Measurements from ENCODE around the gene CFD.
"Not testable (repeated sequence)": the region's sequence is repeated elsewhere in the genome, so short reads cannot be mapped to it uniquely, and the experiment has no call there.

CFD gene

GRCh38 chr19:815775-816499 is 43.5 kb upstream of the CFD start:
- no peak overlapping the region for H3K4me3 ChIP-seq (ENCODE audit: low read length)
- no peaks in the 10 kb centered on the region for H3K4me1 ChIP-seq (ENCODE audit: control insufficient read depth, insufficient read depth, low read length)
- peaks cover 6% of the 10 kb centered on the region for H3K36me3 ChIP-seq (ENCODE audit: control insufficient read depth, insufficient read depth, low read length)
- no peaks in the 10 kb centered on the region for H3K27me3 ChIP-seq (ENCODE audit: control insufficient read depth, insufficient read depth, low read length)
- no peak overlapping the region for H3K27ac ChIP-seq (ENCODE audit: low read depth, low read length)
- H3K9ac ChIP-seq (ENCODE audit: low read length): no peak overlapping the region

GRCh38 chr19:816500-816857 is 43.0 kb upstream of the CFD start:
- no peak overlapping the region for H3K4me3 ChIP-seq (ENCODE audit: low read length)
- no peak overlapping the region for H3K27ac ChIP-seq (ENCODE audit: low read depth, low read length)
- no peaks in the 10 kb centered on the region for H3K4me1 ChIP-seq (ENCODE audit: control insufficient read depth, insufficient read depth, low read length)
- peaks cover 5% of the 10 kb centered on the region for H3K36me3 ChIP-seq (ENCODE audit: control insufficient read depth, insufficient read depth, low read length)
- H3K27me3 ChIP-seq (ENCODE audit: control insufficient read depth, insufficient read depth, low read length): no peaks in the 10 kb centered on the region
- H3K9ac ChIP-seq (ENCODE audit: low read length): no peak overlapping the region

GRCh38 chr19:820212-820611 is 39.3 kb upstream of the CFD start:
- H3K27me3 ChIP-seq (ENCODE audit: control insufficient read depth, insufficient read depth, low read length); H3K36me3 ChIP-seq (ENCODE audit: control insufficient read depth, insufficient read depth, low read length); H3K4me3 ChIP-seq (ENCODE audit: low read length); H3K27ac ChIP-seq (ENCODE audit: low read depth, low read length); H3K9ac ChIP-seq (ENCODE audit: low read length); H3K4me1 ChIP-seq (ENCODE audit: control insufficient read depth, insufficient read depth, low read length): not testable (repeated sequence)

GRCh38 chr19:821231-821824 is 38.1 kb upstream of the CFD start:
- no peak overlapping the region for H3K9ac ChIP-seq (ENCODE audit: low read length)
- H3K4me3 ChIP-seq (ENCODE audit: low read length): no peak overlapping the region

GRCh38 chr19:821825-822503 is 37.5 kb upstream of the CFD start, which contains the start of gene PLPPR3:
PLPPR3 (minus strand) TSS chr19:821955; CDS start chr19:821559, 396 bp downstream.
- Histone ChIP-seq H3K27ac (ENCODE audit: low read depth, low read length) (no peak within 1 kb of the TSS), H3K4me1 (ENCODE audit: control insufficient read depth, insufficient read depth, low read length) (no peaks in the 10 kb centered on the region), H3K36me3 (ENCODE audit: control insufficient read depth, insufficient read depth, low read length) (no peaks in the 10 kb centered on the region), H3K9ac (ENCODE audit: low read length) (no peak within 1 kb of the TSS), H3K27me3 (ENCODE audit: control insufficient read depth, insufficient read depth, low read length) (peaks cover 6% of the 10 kb centered on the region), H3K4me3 (ENCODE audit: low read length) (no peak within 1 kb of the TSS)

More at GRCh38 chr19:821231-821824, 38.1 kb upstream of the CFD start:
- H3K27ac ChIP-seq (ENCODE audit: low read depth, low read length): no peak overlapping the region
- no peaks in the 10 kb centered on the region for H3K36me3 ChIP-seq (ENCODE audit: control insufficient read depth, insufficient read depth, low read length)
- H3K27me3 ChIP-seq (ENCODE audit: control insufficient read depth, insufficient read depth, low read length): peaks cover 6% of the 10 kb centered on the region
- H3K4me1 ChIP-seq (ENCODE audit: control insufficient read depth, insufficient read depth, low read length): no peaks in the 10 kb centered on the region

- Histone ChIP-seq H3K4me3 (ENCODE audit: low read length) (no peak overlapping the region), H3K36me3 (ENCODE audit: control insufficient read depth, insufficient read depth, low read length) (no peaks in the 10 kb centered on the region), H3K27ac (ENCODE audit: low read depth, low read length) (no peak overlapping the region), H3K9ac (ENCODE audit: low read length) (no peak overlapping the region), H3K4me1 (ENCODE audit: control insufficient read depth, insufficient read depth, low read length) (no peaks in the 10 kb centered on the region), H3K27me3 (ENCODE audit: control insufficient read depth, insufficient read depth, low read length) (peaks cover 6% of the 10 kb centered on the region)
These were observed 35.8 kb upstream of the CFD start for GRCh38 chr19:823565-824121.

- no peaks in the 10 kb centered on the region for H3K4me1 ChIP-seq (ENCODE audit: control insufficient read depth, insufficient read depth, low read length)
- no peak overlapping the region for H3K9ac ChIP-seq (ENCODE audit: low read length)
- H3K4me3 ChIP-seq (ENCODE audit: low read length): no peak overlapping the region
- no peaks in the 10 kb centered on the region for H3K36me3 ChIP-seq (ENCODE audit: control insufficient read depth, insufficient read depth, low read length)
- peaks cover 9% of the 10 kb centered on the region for H3K27me3 ChIP-seq (ENCODE audit: control insufficient read depth, insufficient read depth, low read length)
- H3K27ac ChIP-seq (ENCODE audit: low read depth, low read length): no peak overlapping the region
These were observed 34.6 kb upstream of the CFD start for GRCh38 chr19:824885-825284.

- H3K4me3 ChIP-seq (ENCODE audit: low read length): no peak overlapping the region
- no peaks in the 10 kb centered on the region for H3K36me3 ChIP-seq (ENCODE audit: control insufficient read depth, insufficient read depth, low read length)
- no peak overlapping the region for H3K27ac ChIP-seq (ENCODE audit: low read depth, low read length)
- no peak overlapping the region for H3K9ac ChIP-seq (ENCODE audit: low read length)
- no peaks in the 10 kb centered on the region for H3K4me1 ChIP-seq (ENCODE audit: control insufficient read depth, insufficient read depth, low read length)
- H3K27me3 ChIP-seq (ENCODE audit: control insufficient read depth, insufficient read depth, low read length): peaks cover 9% of the 10 kb centered on the region
These were observed 33.4 kb upstream of the CFD start for GRCh38 chr19:825897-826644.

GRCh38 chr19:827314-827709 is 32.2 kb upstream of the CFD start:
- H3K27ac ChIP-seq (ENCODE audit: low read depth, low read length): no peak overlapping the region
- no peaks in the 10 kb centered on the region for H3K36me3 ChIP-seq (ENCODE audit: control insufficient read depth, insufficient read depth, low read length)
- no peaks in the 10 kb centered on the region for H3K4me1 ChIP-seq (ENCODE audit: control insufficient read depth, insufficient read depth, low read length)
- H3K27me3 ChIP-seq (ENCODE audit: control insufficient read depth, insufficient read depth, low read length): peaks cover 17% of the 10 kb centered on the region
- no peak overlapping the region for H3K9ac ChIP-seq (ENCODE audit: low read length)
- no peak overlapping the region for H3K4me3 ChIP-seq (ENCODE audit: low read length)

- H3K9ac ChIP-seq (ENCODE audit: low read length): no peak within 1 kb of the TSS
- no peaks in the 10 kb centered on the region for H3K36me3 ChIP-seq (ENCODE audit: control insufficient read depth, insufficient read depth, low read length)
- H3K4me3 ChIP-seq (ENCODE audit: low read length): no peak within 1 kb of the TSS
- no peak within 1 kb of the TSS for H3K27ac ChIP-seq (ENCODE audit: low read depth, low read length)
- H3K27me3 ChIP-seq (ENCODE audit: control insufficient read depth, insufficient read depth, low read length): peaks cover 17% of the 10 kb centered on the region
- no peaks in the 10 kb centered on the region for H3K4me1 ChIP-seq (ENCODE audit: control insufficient read depth, insufficient read depth, low read length)
These were observed 31.6 kb upstream of the CFD start, which contains the start of gene AZU1 for GRCh38 chr19:827710-828321. AZU1 (plus strand) TSS chr19:827837; CDS start chr19:827847, 10 bp downstream.

- peaks cover 11% of the 10 kb centered on the region for H3K27me3 ChIP-seq (ENCODE audit: control insufficient read depth, insufficient read depth, low read length)
These were observed 30.2 kb upstream of the CFD start for GRCh38 chr19:829129-829758.

More at GRCh38 chr19:829129-829758, 30.2 kb upstream of the CFD start:
- Histone ChIP-seq H3K4me1 (ENCODE audit: control insufficient read depth, insufficient read depth, low read length) (no peaks in the 10 kb centered on the region), H3K36me3 (ENCODE audit: control insufficient read depth, insufficient read depth, low read length) (no peaks in the 10 kb centered on the region), H3K9ac (ENCODE audit: low read length) (no peak overlapping the region), H3K4me3 (ENCODE audit: low read length) (no peak overlapping the region), H3K27ac (ENCODE audit: low read depth, low read length) (no peak overlapping the region)

All from rectal smooth muscle tissue (tissue), 1 donor.